GM23338 (cell line): Measurements from ENCODE around the gene PLA1A. TPM values are rescaled to one million over a fixed set of nuclear protein-coding genes. Genes with fewer than 3 reads are reported as not detected.

Experiments
- ATAC-seq: fragments of 200-7000 bp; cut with Tn5 transposase; 3 replicates; pipeline ENCODE4 v1.9.1; 2020
- DNase-seq: peaks from one replicate; pipeline ENCODE4 v3.0.0-alpha.2; 2015; ENCODE audit warnings: low spot score
- H2AFZ ChIP-seq: fragments of 200-600 bp; sonication (generic); 2 replicates; pipeline ENCODE4 v1.8.0; 2016; ENCODE audit warnings: antibody characterized with exemption, mild to moderate bottlenecking, moderate library complexity
- H3F3A ChIP-seq: fragments of 200-600 bp; sonication (generic); replicated peaks from 2 replicates; pipeline ENCODE4 v1.8.0; 2017; ENCODE audit warnings: antibody characterized with exemption, mixed run types, low read depth
- H3K27ac ChIP-seq: fragments of 200-600 bp; sonication (generic); 2 replicates; pipeline ENCODE4 v1.6.1; 2016; ENCODE audit warnings: low read depth
- H3K27me3 ChIP-seq: fragments of 200-600 bp; sonication (generic); 2 replicates; pipeline ENCODE4 v1.8.0; 2016; ENCODE audit warnings: mild to moderate bottlenecking, mixed run types, moderate library complexity; ENCODE audit not compliant: insufficient read depth
- H3K36me3 ChIP-seq: fragments of 200-600 bp; sonication (generic); 2 replicates; pipeline ENCODE4 v1.8.0; 2016; ENCODE audit warnings: mild to moderate bottlenecking; ENCODE audit not compliant: insufficient read depth
- H3K4me1 ChIP-seq: fragments of 200-600 bp; sonication (generic); 2 replicates; pipeline ENCODE4 v1.8.0; 2016; ENCODE audit warnings: mild to moderate bottlenecking, moderate library complexity; ENCODE audit not compliant: insufficient read depth
- H3K4me2 ChIP-seq: fragments of 200-600 bp; sonication (generic); 2 replicates; pipeline ENCODE4 v1.7.1; 2017; ENCODE audit warnings: mixed run types
- H3K4me3 ChIP-seq: fragments of 200-600 bp; sonication (generic); 2 replicates; pipeline ENCODE4 v1.6.1; 2016; ENCODE audit warnings: mixed run types
- H3K79me2 ChIP-seq: fragments of 200-600 bp; sonication (generic); replicated peaks from 2 replicates; pipeline ENCODE4 v1.8.0; 2017; ENCODE audit warnings: mild to moderate bottlenecking; ENCODE audit not compliant: insufficient read depth
- H3K9me2 ChIP-seq: fragments of 200-600 bp; sonication (generic); 2 replicates; pipeline ENCODE4 v1.8.0; 2017; ENCODE audit not compliant: insufficient read depth
- H4K20me1 ChIP-seq: fragments of 200-600 bp; sonication (generic); replicated peaks from 2 replicates; pipeline ENCODE4 v1.8.0; 2017; ENCODE audit warnings: mild to moderate bottlenecking; ENCODE audit not compliant: insufficient read depth
- H3K27ac Mint-ChIP-seq: 2 replicates; pipeline ENCODE4 v1.8.0; 2020; ENCODE audit warnings: inconsistent platforms, mild to moderate bottlenecking, moderate library complexity, mixed read lengths
- H3K27me3 Mint-ChIP-seq: 3 replicates; pipeline ENCODE4 v1.8.0; 2022; ENCODE audit warnings: low read depth, mild to moderate bottlenecking, moderate library complexity, mixed read lengths, inconsistent platforms; ENCODE audit not compliant: insufficient read depth, poor library complexity
- H3K36me3 Mint-ChIP-seq: 3 replicates; pipeline ENCODE4 v1.8.0; 2021; ENCODE audit warnings: low read depth, mild to moderate bottlenecking, inconsistent platforms, moderate library complexity, mixed read lengths
- H3K4me1 Mint-ChIP-seq: 3 replicates; pipeline ENCODE4 v1.8.0; 2020; ENCODE audit warnings: mild to moderate bottlenecking, inconsistent platforms, mixed read lengths
- H3K4me3 Mint-ChIP-seq: 3 replicates; pipeline ENCODE4 v1.8.0; 2021; ENCODE audit warnings: moderate library complexity, mild to moderate bottlenecking, inconsistent platforms, mixed read lengths
- H3K9me3 Mint-ChIP-seq: 3 replicates; pipeline ENCODE4 v1.8.0; 2020; ENCODE audit warnings: moderate library complexity, mild to moderate bottlenecking, inconsistent platforms, mixed read lengths
- CTCF ChIP-seq, 2 experiments: fragments of 200-600 bp in 1 of 2; sonication (generic) in 1 of 2; conservative IDR thresholded peaks; 2 replicates each; pipeline versions ENCODE4 v1.5.1 to v1.6.1; 2016 to 2017; ENCODE audit warnings: antibody characterized with exemption in 2 of 2, low read depth in 2 of 2, mild to moderate bottlenecking in 2 of 2, moderate library complexity in 1 of 2
- ETS1 ChIP-seq: IDR thresholded peaks from 2 replicates; pipeline ENCODE4 v1.6.1; 2016; ENCODE audit warnings: antibody characterized with exemption
- EZH2 ChIP-seq: fragments of 200-600 bp; sonication (generic); IDR thresholded peaks from one replicate; pipeline ENCODE4 v1.8.0; 2017; ENCODE audit warnings: antibody characterized with exemption, mild to moderate bottlenecking, low read depth; ENCODE audit not compliant: unreplicated experiment
- EZH2phosphoT487 ChIP-seq: fragments of 200-600 bp; sonication (generic); IDR thresholded peaks from one replicate; pipeline ENCODE4 v1.8.1; 2018; ENCODE audit warnings: antibody characterized with exemption; ENCODE audit not compliant: unreplicated experiment
- JUNB ChIP-seq: IDR thresholded peaks from one replicate; pipeline ENCODE4 v1.6.1; 2016; ENCODE audit warnings: antibody characterized with exemption; ENCODE audit not compliant: unreplicated experiment
- NANOG ChIP-seq: IDR thresholded peaks from 2 replicates; pipeline ENCODE4 v1.6.1; 2016; ENCODE audit warnings: antibody characterized with exemption, borderline replicate concordance
- REST ChIP-seq: IDR thresholded peaks from one replicate; pipeline ENCODE4 v1.6.1; 2018; ENCODE audit warnings: antibody characterized with exemption; ENCODE audit not compliant: unreplicated experiment
- STAT1 ChIP-seq: IDR thresholded peaks from one replicate; pipeline ENCODE4 v1.6.1; 2016; ENCODE audit warnings: antibody characterized with exemption; ENCODE audit not compliant: unreplicated experiment
- ZNF114 ChIP-seq: fragments of 250-450 bp; sonication (Bioruptor Pico); IDR thresholded peaks from 2 replicates; pipeline ENCODE4 v1.5.0; 2020; ENCODE audit warnings: mild to moderate bottlenecking, moderate library complexity
- ZNF331 ChIP-seq: fragments of 250-450 bp; sonication (Bioruptor Pico); IDR thresholded peaks from 2 replicates; pipeline ENCODE4 v1.5.0; 2020; ENCODE audit warnings: low read depth, mild to moderate bottlenecking, moderate library complexity
- polyA plus RNA-seq: library from polyadenylated mRNA; unstranded; fragments of >200 nt; fragmentation: Nextera tagmentation; extraction: Ambion mirVana; gene quantifications from 2 replicates; pipeline ENCODE4 v1.2.1, GENCODE V29; 2016
- total RNA-seq: library from RNA; depleted of rRNA; stranded (reverse); fragments of >200 nt; shearing (Covaris generic); gene quantifications from 2 replicates; pipeline ENCODE4 v1.2.3, GENCODE V29; 2014

The PLA1A gene
- total and polyA plus RNA-seq, 2 experiments from 2014 or later: not detected

- Mint-ChIP-seq H3K27ac (0 out of 2 replicates have a peak overlapping the region, but pooled peaks have one; percentile 21), H3K4me3 (no peak overlapping the region), H3K4me1 (peaks cover 19% of the 10 kb centered on the region), H3K36me3 (no peaks in the 10 kb centered on the region), H3K27me3 (no peaks in the 10 kb centered on the region), H3K9me3 (no peaks in the 10 kb centered on the region)
- Histone ChIP-seq H3K4me1 (no peaks in the 10 kb centered on the region), H3K9me2 (no peaks in the 10 kb centered on the region), H3K4me3 (no peak overlapping the region), H3K27ac (no peak overlapping the region), H3K27me3 (no peaks in the 10 kb centered on the region), H3F3A (no peaks in the 10 kb centered on the region), H3K36me3 (no peaks in the 10 kb centered on the region), H3K79me2 (no peaks in the 10 kb centered on the region), H3K4me2 (no peak overlapping the region), H2AFZ (peak overlapping the region; percentile 86), H4K20me1 (no peaks in the 10 kb centered on the region)
- ATAC-seq: peak; percentile 63
- no peak for DNase-seq
- no peak for TF ChIP-seq CTCF (conservative IDR thresholded peaks at IDR 0.05; ENCODE audit: low read depth in 2 of 2)
- TF ChIP-seq EZH2phosphoT487: no peak
- no peak for TF ChIP-seq ETS1
- TF ChIP-seq ZNF114: no peak
- no peak for TF ChIP-seq JUNB
- TF ChIP-seq NANOG: no peak
- no peak for TF ChIP-seq STAT1
- no peak for TF ChIP-seq REST
- no peak for TF ChIP-seq EZH2
- no peak for TF ChIP-seq ZNF331 (CRISPR knock-in tag)
These were observed 32.6 kb downstream of the PLA1A start for GRCh38 chr3:119630128-119630879.
